Activated naive CD8-positive, alpha-beta T cell treated with anti-CD3 and anti-CD28 coated beads for 36 hours (primary cell): Measurements from ENCODE around the gene OR7D2. TPM values are rescaled to one million over a fixed set of nuclear protein-coding genes. Genes with fewer than 3 reads are reported as not detected.
"Not testable (repeated sequence)": the region's sequence is repeated elsewhere in the genome, so short reads cannot be mapped to it uniquely, and the experiment has no call there.

ENCODE experiments used
- DNase-seq: peaks from one replicate; pipeline ENCODE4 v3.0.0; 2021
- H3K27ac Mint-ChIP-seq: one replicate; pipeline ENCODE4 v1.8.0; 2022; ENCODE audit warnings: mild to moderate bottlenecking, moderate library complexity, mixed read lengths
- H3K27me3 Mint-ChIP-seq: one replicate; pipeline ENCODE4 v1.8.0; 2022; ENCODE audit warnings: mild to moderate bottlenecking, mixed read lengths
- H3K36me3 Mint-ChIP-seq: one replicate; pipeline ENCODE4 v1.8.0; 2021; ENCODE audit warnings: mild to moderate bottlenecking, mixed read lengths
- H3K4me1 Mint-ChIP-seq: one replicate; pipeline ENCODE4 v1.8.0; 2021; ENCODE audit warnings: mixed read lengths
- H3K4me3 Mint-ChIP-seq: one replicate; pipeline ENCODE4 v1.8.0; 2022; ENCODE audit warnings: mild to moderate bottlenecking, moderate library complexity, mixed read lengths
- H3K9me3 Mint-ChIP-seq: one replicate; pipeline ENCODE4 v1.8.0; 2022; ENCODE audit warnings: mixed read lengths
- total RNA-seq, 2 experiments: library from RNA; stranded (reverse); gene quantifications; one replicate each; pipeline ENCODE4 v1.2.3, GENCODE V29; 2021

The OR7D2 gene
- total RNA-seq, 2 experiments from 2014 or later, result not detected

- DNase-seq, result no peak
- H3K27ac Mint-ChIP-seq, result no peak overlapping the region
- H3K27me3 Mint-ChIP-seq, result no peaks in the 10 kb centered on the region
- H3K4me1 Mint-ChIP-seq, result no peaks in the 10 kb centered on the region
- peaks cover 7% of the 10 kb centered on the region for H3K9me3 Mint-ChIP-seq
- H3K4me3 Mint-ChIP-seq, result no peak overlapping the region
- H3K36me3 Mint-ChIP-seq, result peaks cover 52% of the 10 kb centered on the region
Measured at GRCh38 chr19:9166846-9167245, 11.9 kb upstream of the OR7D2 start.

GRCh38 chr19:9171393-9171991, 7.3 kb upstream of the OR7D2 start:
- Mint-ChIP-seq H3K27ac (no peak overlapping the region), H3K4me1 (no peaks in the 10 kb centered on the region), H3K27me3 (no peaks in the 10 kb centered on the region), H3K4me3 (no peak overlapping the region), H3K36me3 (peaks cover 14% of the 10 kb centered on the region), H3K9me3 (peaks cover 2% of the 10 kb centered on the region)
- DNase-seq, result no peak

GRCh38 chr19:9175326-9175725, 3.5 kb upstream of the OR7D2 start:
- Mint-ChIP-seq H3K27ac (no peak overlapping the region), H3K9me3 (no peaks in the 10 kb centered on the region), H3K4me1 (no peaks in the 10 kb centered on the region), H3K36me3 (no peaks in the 10 kb centered on the region), H3K4me3 (no peak overlapping the region), H3K27me3 (no peaks in the 10 kb centered on the region)
- DNase-seq, result no peak

GRCh38 chr19:9183000-9183399, 4.2 kb downstream of the OR7D2 start:
- H3K4me3 Mint-ChIP-seq, result no peak overlapping the region
- H3K9me3 Mint-ChIP-seq, result no peaks in the 10 kb centered on the region
- DNase-seq, result no peak
- H3K27me3 Mint-ChIP-seq, result peaks cover 5% of the 10 kb centered on the region
- H3K27ac Mint-ChIP-seq, result no peak overlapping the region
- H3K36me3 Mint-ChIP-seq, result no peaks in the 10 kb centered on the region
- H3K4me1 Mint-ChIP-seq, result no peaks in the 10 kb centered on the region

- Mint-ChIP-seq H3K4me3 (no peak overlapping the region), H3K27me3 (peaks cover 23% of the 10 kb centered on the region), H3K36me3 (no peaks in the 10 kb centered on the region), H3K4me1 (no peaks in the 10 kb centered on the region), H3K27ac (no peak overlapping the region), H3K9me3 (peaks cover 6% of the 10 kb centered on the region)
- no peak for DNase-seq
Measured at GRCh38 chr19:9187191-9187590, 8.4 kb downstream of the OR7D2 start.

GRCh38 chr19:9189535-9189934, 10.8 kb downstream of the OR7D2 start:
- Mint-ChIP-seq H3K4me1 (no peaks in the 10 kb centered on the region), H3K36me3 (no peaks in the 10 kb centered on the region), H3K27me3 (peaks cover 38% of the 10 kb centered on the region), H3K9me3 (peaks cover 6% of the 10 kb centered on the region), H3K4me3 (no peak overlapping the region), H3K27ac (no peak overlapping the region)
- DNase-seq, result no peak

- not testable (repeated sequence) for H3K27ac Mint-ChIP-seq, H3K4me3 Mint-ChIP-seq, H3K9me3 Mint-ChIP-seq, H3K4me1 Mint-ChIP-seq, H3K36me3 Mint-ChIP-seq, DNase-seq
- H3K27me3 Mint-ChIP-seq, result peaks cover 38% of the 10 kb centered on the region
Measured at GRCh38 chr19:9198044-9198443, 19.3 kb downstream of the OR7D2 start.

GRCh38 chr19:9205501-9206113, 26.8 kb downstream of the OR7D2 start:
- no peaks in the 10 kb centered on the region for H3K36me3 Mint-ChIP-seq
- H3K27ac Mint-ChIP-seq, result no peak overlapping the region
- no peaks in the 10 kb centered on the region for H3K9me3 Mint-ChIP-seq
- peaks cover 17% of the 10 kb centered on the region for H3K27me3 Mint-ChIP-seq
- DNase-seq, result peak; percentile 65
- no peaks in the 10 kb centered on the region for H3K4me1 Mint-ChIP-seq
- peak overlapping the region; percentile 51 for H3K4me3 Mint-ChIP-seq

- Mint-ChIP-seq H3K27me3 (peaks cover 26% of the 10 kb centered on the region), H3K4me3 (no peak within 1 kb of the TSS), H3K4me1 (no peaks in the 10 kb centered on the region), H3K27ac (no peak within 1 kb of the TSS), H3K36me3 (no peaks in the 10 kb centered on the region), H3K9me3 (peaks cover 5% of the 10 kb centered on the region)
- DNase-seq, result no peak
Measured at GRCh38 chr19:9219489-9219888, 40.7 kb downstream of the OR7D2 start, which contains the start of gene OR7D4. TSS of gene OR7D4 (minus strand) at chr19:9219589. CDS start at chr19:9214837, 4,752 bp downstream.

Other genes starting within 250 kb of the OR7D2 start
- gene MUC16, start 168.6 kb upstream of the OR7D2 start, total RNA-seq, result not detected
- gene OR1M1, start 91.9 kb upstream of the OR7D2 start, total RNA-seq, result not detected
- not detected for gene OR7G2, start 71.5 kb upstream of the OR7D2 start, total RNA-seq
- not detected for gene OR7G1, start 63.2 kb upstream of the OR7D2 start, total RNA-seq
- gene OR7G3, start 52.0 kb upstream of the OR7D2 start, total RNA-seq, result not detected
- 10 to 100 TPM; 53.4 to 58.2 TPM for gene ZNF317, start 38.6 kb upstream of the OR7D2 start, total RNA-seq
- gene OR7D4, start 40.6 kb downstream of the OR7D2 start, total RNA-seq, result not detected
- gene OR7E24, start 72.0 kb downstream of the OR7D2 start, total RNA-seq, result not detected
- gene ZNF699, start 130.9 kb downstream of the OR7D2 start, total RNA-seq, result 1 to 10 TPM; 4.6 to 5.1 TPM
- 10 to 100 TPM; 13.0 to 14.9 TPM for gene ZNF559, start 145.2 kb downstream of the OR7D2 start, total RNA-seq
- gene ZNF177, start 184.0 kb downstream of the OR7D2 start, total RNA-seq, result 1 to 10 TPM in 1 of 2 experiments, under 1 TPM in 1; 0.74 to 1.0 TPM